ENCODE measurements around the gene DCP1B.

- TF ChIP-seq CHD4 (IDR thresholded peaks at IDR 0.05; ENCODE audit: borderline replicate concordance) = no peak
- no peak for TF ChIP-seq HOXB13 (CRISPR knock-in tag; IDR thresholded peaks at IDR 0.05; ENCODE audit: low read depth)
These were observed 69.4 kb downstream of the DCP1B start for GRCh38 chr12:1934831-1935230.
